HepG2 (cell line): Measurements from ENCODE around the gene CSTF1. TPM values are rescaled to one million over a fixed set of nuclear protein-coding genes. Genes with fewer than 3 reads are reported as not detected.

Experiments used
- CHD2 ChIP-seq: IDR thresholded peaks from 2 replicates; pipeline ENCODE4 v1.6.1; 2011; ENCODE audit warnings: low read depth, low read length, improper control_type of control experiment
- FOXC1 ChIP-seq: sonication (generic); formaldehyde crosslinking; IDR thresholded peaks from 2 replicates; pipeline ENCODE4 v1.8.0; 2022; ENCODE audit warnings: mild to moderate bottlenecking, missing genetic modification reagents, borderline replicate concordance
- FOXM1 ChIP-seq: sonication (generic); formaldehyde crosslinking; IDR thresholded peaks from 2 replicates; pipeline ENCODE4 v1.5.0; 2020; ENCODE audit warnings: missing genetic modification reagents
- GPBP1L1 ChIP-seq: sonication (generic); formaldehyde crosslinking; IDR thresholded peaks from 2 replicates; pipeline ENCODE4 v1.5.0; 2020; ENCODE audit warnings: mild to moderate bottlenecking, missing genetic modification reagents
- JARID2 ChIP-seq: sonication (generic); formaldehyde crosslinking; IDR thresholded peaks from 2 replicates; pipeline ENCODE4 v1.8.1; 2023; ENCODE audit warnings: missing genetic modification reagents, inconsistent platforms; ENCODE audit not compliant: insufficient replicate concordance
- MAFF ChIP-seq: IDR thresholded peaks from 2 replicates; pipeline ENCODE4 v1.6.1; 2011; ENCODE audit warnings: low read depth, low read length, improper control_type of control experiment
- MED8 ChIP-seq: sonication (generic); formaldehyde crosslinking; IDR thresholded peaks from 2 replicates; pipeline ENCODE4 v1.8.1; 2023; ENCODE audit warnings: mild to moderate bottlenecking, missing genetic modification reagents; ENCODE audit not compliant: insufficient replicate concordance
- MIER3 ChIP-seq: IDR thresholded peaks from 2 replicates; pipeline ENCODE4 v1.6.1; 2016; ENCODE audit warnings: missing compliant biosample characterization, borderline replicate concordance
- NCOR1 ChIP-seq: fragments of 200-600 bp; sonication (generic); IDR thresholded peaks from 2 replicates; pipeline ENCODE4 v1.7.0; 2017; ENCODE audit warnings: antibody characterized with exemption, low read length, borderline replicate concordance
- PBX2 ChIP-seq: IDR thresholded peaks from 2 replicates; pipeline ENCODE4 v1.6.1; 2016; ENCODE audit warnings: control low read depth
- PHF20 ChIP-seq: sonication (generic); formaldehyde crosslinking; IDR thresholded peaks from 2 replicates; pipeline ENCODE4 v1.5.0; 2020; ENCODE audit warnings: mild to moderate bottlenecking, missing genetic modification reagents
- RCOR2 ChIP-seq: IDR thresholded peaks from 2 replicates; pipeline ENCODE4 v1.6.1; 2016; ENCODE audit warnings: missing biosample characterization, missing genetic modification reagents
- REPIN1 ChIP-seq: sonication (generic); formaldehyde crosslinking; IDR thresholded peaks from 2 replicates; pipeline ENCODE4 v1.8.0; 2022; ENCODE audit warnings: missing genetic modification reagents, low read depth, mild to moderate bottlenecking, borderline replicate concordance
- SIN3A ChIP-seq: IDR thresholded peaks from 2 replicates; pipeline ENCODE4 v1.6.1; 2011; ENCODE audit warnings: low read depth, mild to moderate bottlenecking, control low read depth, low read length, borderline replicate concordance
- SRY ChIP-seq: sonication (generic); formaldehyde crosslinking; IDR thresholded peaks from 2 replicates; pipeline ENCODE4 v1.8.0; 2022; ENCODE audit warnings: mild to moderate bottlenecking, missing genetic modification reagents
- ZKSCAN8 ChIP-seq: IDR thresholded peaks from 2 replicates; pipeline ENCODE4 v1.6.1; 2016; ENCODE audit warnings: borderline replicate concordance, missing genetic modification reagents, missing compliant biosample characterization
- ZNF24 ChIP-seq: fragments of 450-650 bp; IDR thresholded peaks from 2 replicates; pipeline ENCODE4 v1.6.1; 2017; ENCODE audit warnings: antibody characterized with exemption, mild to moderate bottlenecking
- ZNF558 ChIP-seq: sonication (generic); formaldehyde crosslinking; IDR thresholded peaks from 2 replicates; pipeline ENCODE4 v1.9.0; 2022; ENCODE audit warnings: mild to moderate bottlenecking, missing genetic modification reagents, borderline replicate concordance
- ZNF646 ChIP-seq: sonication (generic); formaldehyde crosslinking; IDR thresholded peaks from 2 replicates; pipeline ENCODE4 v1.9.0; 2021; ENCODE audit warnings: mild to moderate bottlenecking, missing genetic modification reagents
- ZNF75D ChIP-seq: sonication (generic); formaldehyde crosslinking; IDR thresholded peaks from 2 replicates; pipeline ENCODE4 v1.8.1; 2023; ENCODE audit warnings: missing genetic modification reagents, mild to moderate bottlenecking, borderline replicate concordance
- polyA plus RNA-seq, 8 experiments: library from polyadenylated mRNA; depleted of rRNA in 3 of 8; stranded (reverse) in 7 of 8; unstranded in 1 of 8; fragments of >200 nt; fragmentation: Illumina TruSeq in 4 of 8; extraction: Trizol in 4 of 8; gene quantifications; 2 replicates each; pipeline versions ENCODE4 v1.2.1 to v1.2.3, GENCODE V29; 2011 to 2016; ENCODE audit warnings: low read depth in 4 of 8, missing spikeins in 1 of 8, mixed read lengths in 1 of 8; ENCODE audit not compliant: insufficient read depth in 1 of 8
- total RNA-seq, 5 experiments: library from RNA; depleted of rRNA; stranded (reverse); fragments of >200 nt; fragmentation: Illumina TruSeq; extraction: Trizol; gene quantifications; 2 replicates each; pipeline ENCODE4 v1.2.3, GENCODE V29; 2016; ENCODE audit warnings: low read depth in 1 of 5

Gene CSTF1
- total and polyA plus RNA-seq, 2 of the 13 experiments (the other 11 are each of a cell fraction or from before 2014, with no cell fraction given): 70.9 to 100 TPM

- TF ChIP-seq PBX2 (CRISPR knock-in tag) (no peak), ZNF558 (no peak; the same call in 1 of the 2 replicates), CHD2 (no peak), RCOR2 (CRISPR knock-in tag) (peak; percentile 91), NCOR1 (no peak), GPBP1L1 (CRISPR knock-in tag) (no peak), FOXM1 (CRISPR knock-in tag) (no peak), JARID2 (CRISPR knock-in tag) (no peak), PHF20 (CRISPR knock-in tag) (peak; percentile 52), MIER3 (peak; percentile 81), ZNF646 (CRISPR knock-in tag) (no peak), ZNF75D (CRISPR knock-in tag) (no peak), SRY (no peak; the same call in 1 of the 2 replicates), ZNF24 (0 out of 2 replicates have a peak, but pooled peaks have one; percentile 20), SIN3A (peak; percentile 85; the same call in 1 of the 2 replicates), MAFF (no peak), REPIN1 (CRISPR knock-in tag) (peak; percentile 12; the same call in 1 of the 2 replicates), FOXC1 (peak; percentile 83), ZKSCAN8 (CRISPR knock-in tag) (peak; percentile 99), MED8 (CRISPR knock-in tag) (no peak)
Observed at GRCh38 chr20:56360133-56360907, 32.1 kb upstream of the CSTF1 start (continued).
